Measurements from ENCODE around the gene AQP2.

- TF ChIP-seq PPARA (CRISPR knock-in tag; IDR thresholded peaks at IDR 0.05; ENCODE audit: borderline replicate concordance) (no peak), ZFP30 (CRISPR knock-in tag; IDR thresholded peaks at IDR 0.05) (no peak), ARNTL (CRISPR knock-in tag; IDR thresholded peaks at IDR 0.05; ENCODE audit: borderline replicate concordance, low read depth) (no peak), ZFP3 (CRISPR knock-in tag; IDR thresholded peaks at IDR 0.05) (no peak)
- TF ChIP-seq, protein P1, sequence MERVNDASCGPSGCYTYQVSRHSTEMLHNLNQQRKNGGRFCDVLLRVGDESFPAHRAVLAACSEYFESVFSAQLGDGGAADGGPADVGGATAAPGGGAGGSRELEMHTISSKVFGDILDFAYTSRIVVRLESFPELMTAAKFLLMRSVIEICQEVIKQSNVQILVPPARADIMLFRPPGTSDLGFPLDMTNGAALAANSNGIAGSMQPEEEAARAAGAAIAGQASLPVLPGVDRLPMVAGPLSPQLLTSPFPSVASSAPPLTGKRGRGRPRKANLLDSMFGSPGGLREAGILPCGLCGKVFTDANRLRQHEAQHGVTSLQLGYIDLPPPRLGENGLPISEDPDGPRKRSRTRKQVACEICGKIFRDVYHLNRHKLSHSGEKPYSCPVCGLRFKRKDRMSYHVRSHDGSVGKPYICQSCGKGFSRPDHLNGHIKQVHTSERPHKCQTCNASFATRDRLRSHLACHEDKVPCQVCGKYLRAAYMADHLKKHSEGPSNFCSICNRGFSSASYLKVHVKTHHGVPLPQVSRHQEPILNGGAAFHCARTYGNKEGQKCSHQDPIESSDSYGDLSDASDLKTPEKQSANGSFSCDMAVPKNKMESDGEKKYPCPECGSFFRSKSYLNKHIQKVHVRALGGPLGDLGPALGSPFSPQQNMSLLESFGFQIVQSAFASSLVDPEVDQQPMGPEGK (CRISPR knock-in tag; IDR thresholded peaks at IDR 0.05; ENCODE audit: borderline replicate concordance) = no peak
Observed at GRCh38 chr12:49982246-49983087, 31.9 kb downstream of the AQP2 start.
